ENCODE data around the gene CYTH1. TPM values are rescaled to one million over a fixed set of nuclear protein-coding genes. Genes with fewer than 3 reads are reported as not detected.

Gene CYTH1
- total RNA-seq, 1 experiment from 2014 or later = 20.0 TPM

DNA sequence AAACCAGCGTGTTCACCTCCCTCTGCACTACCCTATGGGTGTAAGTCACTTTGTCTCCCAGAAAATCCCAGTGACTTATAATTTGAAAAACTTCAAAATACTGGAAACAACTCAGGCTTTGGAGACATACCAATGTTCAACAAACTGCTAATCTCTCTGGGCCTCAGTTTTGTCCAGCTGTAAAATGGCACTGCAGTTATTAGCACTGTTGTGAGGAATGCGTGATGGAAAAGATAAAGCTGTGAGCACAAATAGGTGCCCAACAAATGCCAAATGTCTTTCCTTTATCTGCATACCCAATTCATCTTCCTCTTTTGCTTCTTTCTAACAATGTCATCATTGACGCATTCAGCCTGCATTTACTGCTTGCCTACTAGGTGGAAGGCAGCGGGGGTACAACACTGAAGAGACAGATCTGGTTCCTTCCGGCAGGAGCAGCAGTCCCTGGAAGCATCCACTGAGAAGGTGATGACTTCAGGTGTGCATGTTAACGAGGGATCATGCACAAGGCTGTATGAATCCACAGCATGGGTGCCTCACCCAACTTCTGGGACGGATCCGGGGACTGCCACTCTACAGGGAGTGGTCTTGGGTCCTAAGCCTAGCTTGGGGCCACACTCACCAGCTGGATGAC lies 63.4 kb downstream of the CYTH1 start:
- H3K4me1 Mint-ChIP-seq = peaks cover 60% of the 10 kb centered on the region
- ChIA-PET CTCF (interaction anchor here (2.1 to 2.9 kb wide), 2 partner anchors 10 to 222 kb away, joined by 9 to 11 read pairs; no protein-coding TSS in a partner anchor), POLR2A (interaction anchor here (0.6 kb wide), 1 partner anchor 490 kb away, joined by 3 read pairs; no protein-coding TSS in a partner anchor)
- no peaks in the 10 kb centered on the region for H3K36me3 Mint-ChIP-seq
- no peak for ATAC-seq
- H3K27me3 Mint-ChIP-seq (ENCODE audit: low read depth) = peaks cover 8% of the 10 kb centered on the region; the same call in 1 of the 2 replicates
- TF ChIP-seq, protein P1, sequence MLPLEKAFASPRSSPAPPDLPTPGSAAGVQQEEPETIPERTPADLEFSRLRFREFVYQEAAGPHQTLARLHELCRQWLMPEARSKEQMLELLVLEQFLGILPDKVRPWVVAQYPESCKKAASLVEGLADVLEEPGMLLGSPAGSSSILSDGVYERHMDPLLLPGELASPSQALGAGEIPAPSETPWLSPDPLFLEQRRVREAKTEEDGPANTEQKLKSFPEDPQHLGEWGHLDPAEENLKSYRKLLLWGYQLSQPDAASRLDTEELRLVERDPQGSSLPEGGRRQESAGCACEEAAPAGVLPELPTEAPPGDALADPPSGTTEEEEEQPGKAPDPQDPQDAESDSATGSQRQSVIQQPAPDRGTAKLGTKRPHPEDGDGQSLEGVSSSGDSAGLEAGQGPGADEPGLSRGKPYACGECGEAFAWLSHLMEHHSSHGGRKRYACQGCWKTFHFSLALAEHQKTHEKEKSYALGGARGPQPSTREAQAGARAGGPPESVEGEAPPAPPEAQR (CRISPR knock-in tag; IDR thresholded peaks at IDR 0.05) = no peak
- TF ChIP-seq, protein P2, sequence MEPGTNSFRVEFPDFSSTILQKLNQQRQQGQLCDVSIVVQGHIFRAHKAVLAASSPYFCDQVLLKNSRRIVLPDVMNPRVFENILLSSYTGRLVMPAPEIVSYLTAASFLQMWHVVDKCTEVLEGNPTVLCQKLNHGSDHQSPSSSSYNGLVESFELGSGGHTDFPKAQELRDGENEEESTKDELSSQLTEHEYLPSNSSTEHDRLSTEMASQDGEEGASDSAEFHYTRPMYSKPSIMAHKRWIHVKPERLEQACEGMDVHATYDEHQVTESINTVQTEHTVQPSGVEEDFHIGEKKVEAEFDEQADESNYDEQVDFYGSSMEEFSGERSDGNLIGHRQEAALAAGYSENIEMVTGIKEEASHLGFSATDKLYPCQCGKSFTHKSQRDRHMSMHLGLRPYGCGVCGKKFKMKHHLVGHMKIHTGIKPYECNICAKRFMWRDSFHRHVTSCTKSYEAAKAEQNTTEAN (CRISPR knock-in tag; IDR thresholded peaks at IDR 0.05) = no peak
- TF ChIP-seq GTF2I (CRISPR knock-in tag; conservative IDR thresholded peaks at IDR 0.05) = no peak
- no peak for TF ChIP-seq JAZF1 (CRISPR knock-in tag; IDR thresholded peaks at IDR 0.05)
- TF ChIP-seq, protein P3, sequence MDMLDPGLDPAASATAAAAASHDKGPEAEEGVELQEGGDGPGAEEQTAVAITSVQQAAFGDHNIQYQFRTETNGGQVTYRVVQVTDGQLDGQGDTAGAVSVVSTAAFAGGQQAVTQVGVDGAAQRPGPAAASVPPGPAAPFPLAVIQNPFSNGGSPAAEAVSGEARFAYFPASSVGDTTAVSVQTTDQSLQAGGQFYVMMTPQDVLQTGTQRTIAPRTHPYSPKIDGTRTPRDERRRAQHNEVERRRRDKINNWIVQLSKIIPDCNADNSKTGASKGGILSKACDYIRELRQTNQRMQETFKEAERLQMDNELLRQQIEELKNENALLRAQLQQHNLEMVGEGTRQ (CRISPR knock-in tag; IDR thresholded peaks at IDR 0.05) = no peak
- no peak for TF ChIP-seq NR2C2 (CRISPR knock-in tag; IDR thresholded peaks at IDR 0.05)
- TF ChIP-seq HMGA2 (CRISPR knock-in tag; IDR thresholded peaks at IDR 0.05) = no peak
- TF ChIP-seq, protein P4, sequence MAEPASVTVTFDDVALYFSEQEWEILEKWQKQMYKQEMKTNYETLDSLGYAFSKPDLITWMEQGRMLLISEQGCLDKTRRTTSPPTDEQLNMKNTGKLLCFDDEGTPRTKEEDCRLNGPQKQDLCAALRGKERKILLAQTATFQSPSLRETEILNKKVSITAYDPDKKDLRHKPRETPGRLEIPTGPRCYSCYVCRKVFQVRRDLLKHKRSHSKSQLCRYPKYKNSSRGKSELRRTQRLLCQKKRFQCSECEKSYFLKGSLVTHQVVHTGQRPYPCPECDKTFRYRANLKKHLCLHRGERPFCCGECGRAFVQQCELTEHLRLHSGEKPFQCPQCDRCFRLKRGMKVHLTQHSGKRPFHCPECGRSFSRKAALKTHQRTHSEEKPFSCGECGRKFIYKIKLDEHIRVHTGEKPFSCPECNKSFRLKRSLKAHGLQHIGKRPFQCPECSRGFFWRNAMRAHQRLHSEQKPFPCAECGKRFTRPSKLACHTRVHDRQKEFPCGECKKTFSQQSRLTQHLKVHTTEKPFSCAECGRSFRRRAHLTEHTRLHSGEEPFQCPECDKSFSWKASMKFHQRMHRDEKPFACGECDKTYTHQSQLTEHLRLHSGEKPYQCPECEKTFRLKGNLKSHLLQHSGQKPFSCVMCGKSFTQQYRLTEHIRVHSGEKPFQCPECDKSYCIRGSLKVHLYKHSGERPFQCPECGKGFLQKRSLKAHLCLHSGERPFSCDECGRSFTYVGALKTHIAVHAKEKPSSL (CRISPR knock-in tag; conservative IDR thresholded peaks at IDR 0.05) = no peak
- no peak for TF ChIP-seq NFYB (CRISPR knock-in tag; conservative IDR thresholded peaks at IDR 0.05; ENCODE audit: low read depth)
- H3K27ac Mint-ChIP-seq = no peak overlapping the region
- no peaks in the 10 kb centered on the region for H3K9me3 Mint-ChIP-seq
- no peak for DNase-seq (ENCODE audit: low spot score)
- no peak overlapping the region for H3K4me3 Mint-ChIP-seq

DNA sequence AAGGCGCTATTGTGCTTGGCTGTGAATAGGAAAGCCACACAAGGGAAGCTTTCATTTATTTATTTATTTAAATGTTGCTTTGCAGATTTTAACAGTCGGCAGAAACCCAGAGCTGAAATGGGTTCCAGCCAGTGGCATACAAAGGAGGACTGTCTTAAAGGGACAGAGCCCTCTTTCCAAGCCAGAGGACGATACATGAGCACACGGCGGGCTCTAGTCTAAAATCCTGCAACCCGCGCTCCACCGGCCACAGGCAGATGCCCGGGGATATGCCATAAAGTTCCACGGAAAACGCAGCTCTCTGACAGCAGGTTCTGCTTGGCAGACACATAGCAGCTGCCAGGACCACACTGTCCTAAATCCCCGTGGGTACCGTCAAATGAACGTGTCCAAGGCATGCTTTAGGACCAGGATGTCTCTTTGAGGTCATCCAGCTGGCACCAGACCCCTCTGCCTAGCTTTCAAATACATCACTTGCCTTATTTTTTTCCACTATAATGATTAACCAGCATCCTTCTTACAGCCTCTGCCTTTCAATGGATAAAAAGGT lies 64.6 kb downstream of the CYTH1 start:
- no peaks in the 10 kb centered on the region for H3K9me3 Mint-ChIP-seq
- CTCF ChIA-PET = interaction anchor here (0.8 to 2.9 kb wide), 3 partner anchors 8 to 220 kb away, joined by 5 to 11 read pairs (median 9); no protein-coding TSS in a partner anchor
- H3K4me1 Mint-ChIP-seq = peaks cover 48% of the 10 kb centered on the region
- DNase-seq (ENCODE audit: low spot score) (no peak), ATAC-seq (peak; percentile 49)
- TF ChIP-seq MXD4 (CRISPR knock-in tag; IDR thresholded peaks at IDR 0.05; ENCODE audit: borderline replicate concordance) = no peak
- TF ChIP-seq, protein P5, sequence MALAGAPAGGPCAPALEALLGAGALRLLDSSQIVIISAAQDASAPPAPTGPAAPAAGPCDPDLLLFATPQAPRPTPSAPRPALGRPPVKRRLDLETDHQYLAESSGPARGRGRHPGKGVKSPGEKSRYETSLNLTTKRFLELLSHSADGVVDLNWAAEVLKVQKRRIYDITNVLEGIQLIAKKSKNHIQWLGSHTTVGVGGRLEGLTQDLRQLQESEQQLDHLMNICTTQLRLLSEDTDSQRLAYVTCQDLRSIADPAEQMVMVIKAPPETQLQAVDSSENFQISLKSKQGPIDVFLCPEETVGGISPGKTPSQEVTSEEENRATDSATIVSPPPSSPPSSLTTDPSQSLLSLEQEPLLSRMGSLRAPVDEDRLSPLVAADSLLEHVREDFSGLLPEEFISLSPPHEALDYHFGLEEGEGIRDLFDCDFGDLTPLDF (CRISPR knock-in tag; IDR thresholded peaks at IDR 0.05) = no peak
- TF ChIP-seq, protein P6, sequence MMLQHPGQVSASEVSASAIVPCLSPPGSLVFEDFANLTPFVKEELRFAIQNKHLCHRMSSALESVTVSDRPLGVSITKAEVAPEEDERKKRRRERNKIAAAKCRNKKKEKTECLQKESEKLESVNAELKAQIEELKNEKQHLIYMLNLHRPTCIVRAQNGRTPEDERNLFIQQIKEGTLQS (CRISPR knock-in tag; conservative IDR thresholded peaks at IDR 0.05) = no peak
- no peak for TF ChIP-seq RORB (CRISPR knock-in tag; IDR thresholded peaks at IDR 0.05)
- TF ChIP-seq, protein P7, sequence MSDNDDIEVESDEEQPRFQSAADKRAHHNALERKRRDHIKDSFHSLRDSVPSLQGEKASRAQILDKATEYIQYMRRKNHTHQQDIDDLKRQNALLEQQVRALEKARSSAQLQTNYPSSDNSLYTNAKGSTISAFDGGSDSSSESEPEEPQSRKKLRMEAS (CRISPR knock-in tag; IDR thresholded peaks at IDR 0.05) = 0 out of 2 replicates have a peak, but pooled peaks have one; percentile 1
- no peak for TF ChIP-seq FOXJ3 (CRISPR knock-in tag; IDR thresholded peaks at IDR 0.05; ENCODE audit: borderline replicate concordance)
- no peak overlapping the region for H3K27ac Mint-ChIP-seq
- H3K4me3 Mint-ChIP-seq = peak overlapping the region; percentile 58
- H3K36me3 Mint-ChIP-seq = no peaks in the 10 kb centered on the region
- peaks cover 4% of the 10 kb centered on the region; the same call in 1 of the 2 replicates for H3K27me3 Mint-ChIP-seq (ENCODE audit: low read depth)
- POLR2A ChIA-PET = interaction anchor here (0.5 kb wide), 1 partner anchor 180 kb away, joined by 5 read pairs; no protein-coding TSS in a partner anchor

Data from WTC11 (cell line).